GM19397 (cell line): ENCODE measurements around the gene GPR12.

Experiments used
- ATAC-seq: cut with Tn5 transposase; IDR thresholded peaks from one replicate; pipeline ENCODE4 v1.9.1; 2021; ENCODE audit warnings: mild to moderate bottlenecking, moderate library complexity; ENCODE audit not compliant: unreplicated experiment

GPR12 gene

GRCh38 chr13:26759907-26760831, at the start of gene GPR12:
GPR12 (minus strand) TSS chr13:26760786; CDS start chr13:26759827, 959 bp downstream.
- no peak for ATAC-seq

GRCh38 chr13:26810095-26810494, 49.5 kb upstream of the GPR12 start:
- no peak for ATAC-seq

GRCh38 chr13:26806891-26807290, 46.3 kb upstream of the GPR12 start:
- no peak for ATAC-seq

GRCh38 chr13:26787961-26788360, 27.4 kb upstream of the GPR12 start:
- no peak for ATAC-seq

GRCh38 chr13:26786651-26787295, 26.2 kb upstream of the GPR12 start:
- ATAC-seq: no peak

- ATAC-seq: peak; percentile 49
Observed at GRCh38 chr13:26785838-26786630, 25.4 kb upstream of the GPR12 start.

- peak; percentile 70 for ATAC-seq
Observed at GRCh38 chr13:26784704-26785639, 24.4 kb upstream of the GPR12 start.

- no peak for ATAC-seq
Observed at GRCh38 chr13:26780411-26780810, 19.8 kb upstream of the GPR12 start.

- no peak for ATAC-seq
Observed at GRCh38 chr13:26779321-26779720, 18.7 kb upstream of the GPR12 start.

- ATAC-seq: no peak
Observed at GRCh38 chr13:26772531-26772930, 11.9 kb upstream of the GPR12 start.

- no peak for ATAC-seq
Observed at GRCh38 chr13:26771796-26772195, 11.2 kb upstream of the GPR12 start.

GRCh38 chr13:26762745-26763345, 2.3 kb upstream of the GPR12 start:
- ATAC-seq: no peak

- ATAC-seq: no peak
Observed at GRCh38 chr13:26760832-26761582, 421 bp upstream of the GPR12 start.

- ATAC-seq: no peak
Observed at GRCh38 chr13:26759249-26759906, 1.2 kb downstream of the GPR12 start.

GRCh38 chr13:26758496-26759157, 2.0 kb downstream of the GPR12 start:
- no peak for ATAC-seq

GRCh38 chr13:26756961-26757360, 3.6 kb downstream of the GPR12 start:
- ATAC-seq: no peak

GRCh38 chr13:26752671-26753070, 7.9 kb downstream of the GPR12 start:
- ATAC-seq: no peak

- no peak for ATAC-seq
Observed at GRCh38 chr13:26749905-26750304, 10.7 kb downstream of the GPR12 start.
